ENCODE results near the gene SLC29A3. TPM values are rescaled to one million over a fixed set of nuclear protein-coding genes. Genes with fewer than 3 reads are reported as not detected.

The SLC29A3 gene
- total RNA-seq, 1 experiment from 2014 or later, result 5.9 TPM

- no peak overlapping the region for H3K4me3 ChIP-seq (replicated peaks in 1 of 2; ENCODE audit: low read depth in 1 of 2, low read length in 2 of 2)
- H3K4me2 ChIP-seq (ENCODE audit: low read length), result no peak overlapping the region
- no peaks in the 10 kb centered on the region for H3K36me3 ChIP-seq (ENCODE audit: control insufficient read depth in 1 of 2, insufficient read depth in 2 of 2, low read length in 2 of 2)
- TF ChIP-seq EZH2phosphoT487 (IDR thresholded peaks at IDR 0.05; ENCODE audit: borderline replicate concordance) (no peak), RAD21 (IDR thresholded peaks at IDR 0.05; ENCODE audit: low read depth) (no peak), ZFX (IDR thresholded peaks at IDR 0.05) (no peak), YY1 (IDR thresholded peaks at IDR 0.05; ENCODE audit: extremely low read depth, insufficient replicate concordance, low read depth, low read length) (no peak), CEBPB (IDR thresholded peaks at IDR 0.05; ENCODE audit: low read depth) (no peak), ZNF274 (IDR thresholded peaks at IDR 0.05; ENCODE audit: low read depth, low read length) (no peak), JUND (IDR thresholded peaks at IDR 0.05) (no peak), ELF1 (IDR thresholded peaks at IDR 0.05; ENCODE audit: borderline replicate concordance, low read depth) (no peak), SP1 (IDR thresholded peaks at IDR 0.05; ENCODE audit: low read depth) (no peak), TCF7L2 (IDR thresholded peaks at IDR 0.05; ENCODE audit: borderline replicate concordance, extremely low read depth, insufficient read depth, insufficient read length) (no peak), EGR1 (IDR thresholded peaks at IDR 0.05; ENCODE audit: low read depth) (no peak), SRF (IDR thresholded peaks at IDR 0.05; ENCODE audit: low read depth) (no peak), ZBTB33 (IDR thresholded peaks at IDR 0.05; ENCODE audit: extremely low read depth, insufficient replicate concordance, low read length) (no peak), CTCF (IDR thresholded peaks at IDR 0.05 in 2 of 3, conservative IDR thresholded peaks at IDR 0.05 in 1 of 3; ENCODE audit: borderline replicate concordance in 1 of 3, insufficient read depth in 1 of 3, low read depth in 2 of 3, low read length in 2 of 3) (no peak)
- POLR2A ChIA-PET, result no interaction called here
- ATAC-seq, result no peak
- DNase-seq (ENCODE audit: low read depth, low spot score), result no peak
- H2AFZ ChIP-seq (ENCODE audit: low read depth, low read length, poor library complexity, severe bottlenecking), result no peak overlapping the region
- H4K20me1 ChIP-seq (ENCODE audit: insufficient read depth), result no peaks in the 10 kb centered on the region
- no peak overlapping the region for H3K27ac ChIP-seq (ENCODE audit: low read depth, low read length)
- CTCF ChIA-PET, result no interaction called here
- H3K9me2 ChIP-seq (ENCODE audit: insufficient read depth), result no peaks in the 10 kb centered on the region
- H3K79me2 ChIP-seq (ENCODE audit: insufficient read depth, low read length), result no peaks in the 10 kb centered on the region
- intact Hi-C loops (cut with micrococcal nuclease), result no loop called here
- H3K9me3 ChIP-seq (ENCODE audit: control insufficient read depth in 1 of 2, insufficient read depth in 1 of 2, low read depth in 1 of 2, low read length in 2 of 2), result no peaks in the 10 kb centered on the region; a peak in 1 of 4 replicates
- RAD21 ChIA-PET (ENCODE audit: low non-redundant PET in 1 of 2, low total read pairs in 2 of 2, uncharacterized antibody in 2 of 2, unreplicated experiment in 2 of 2), result no interaction called here
- H3K9ac ChIP-seq (ENCODE audit: low read length), result no peak overlapping the region
- no TSS peak for BruUV-seq (replicated peaks)
- no peaks in the 10 kb centered on the region for H3K27me3 ChIP-seq (ENCODE audit: insufficient read depth, low read length)
- no peaks in the 10 kb centered on the region for H3K4me1 ChIP-seq (ENCODE audit: control insufficient read depth in 1 of 2, insufficient read depth in 2 of 2, low read length in 2 of 2)
Measured at GRCh38 chr10:71408436-71409225, 89.6 kb downstream of the SLC29A3 start.
